AG09309 (cell line): Measurements from ENCODE around the gene PTPRM.

ENCODE experiments used
- DNase-seq: peaks from one replicate; pipeline ENCODE4 v3.0.0-alpha.2; 2010; ENCODE audit warnings: low read depth
- H3K4me3 ChIP-seq: 2 replicates; pipeline ENCODE4 v1.5.1; 2011; ENCODE audit warnings: mild to moderate bottlenecking, low read depth, low read length, moderate library complexity; ENCODE audit not compliant: control insufficient read depth
- TF ChIP-seq, protein P1 (sequence below): IDR thresholded peaks from 2 replicates; pipeline ENCODE4 v1.5.1; 2011; ENCODE audit warnings: mild to moderate bottlenecking, low read depth, low read length, inconsistent platforms; ENCODE audit not compliant: insufficient read depth, control insufficient read depth; ENCODE audit errors: missing control alignments

Gene PTPRM

DNA sequence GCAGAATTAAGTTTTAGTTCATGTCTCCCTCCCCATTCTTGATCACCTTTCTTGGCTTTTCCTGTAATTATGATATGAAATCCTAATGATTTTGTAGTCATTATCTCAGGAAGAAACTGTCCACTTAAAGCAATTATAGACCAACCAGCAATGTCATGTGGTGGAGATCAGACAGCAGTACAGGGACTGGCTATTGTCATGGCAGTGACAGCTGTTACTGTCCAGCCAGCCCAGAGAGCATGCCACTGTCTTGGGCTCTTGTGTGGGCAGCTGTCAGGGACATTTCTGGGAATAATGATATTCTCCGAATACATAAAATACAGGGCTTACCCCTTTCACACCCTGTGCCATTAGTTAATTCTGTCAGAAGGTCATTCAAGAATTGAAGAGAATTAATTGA is 686.8 kb downstream of the PTPRM start:
- TF ChIP-seq, protein P1, sequence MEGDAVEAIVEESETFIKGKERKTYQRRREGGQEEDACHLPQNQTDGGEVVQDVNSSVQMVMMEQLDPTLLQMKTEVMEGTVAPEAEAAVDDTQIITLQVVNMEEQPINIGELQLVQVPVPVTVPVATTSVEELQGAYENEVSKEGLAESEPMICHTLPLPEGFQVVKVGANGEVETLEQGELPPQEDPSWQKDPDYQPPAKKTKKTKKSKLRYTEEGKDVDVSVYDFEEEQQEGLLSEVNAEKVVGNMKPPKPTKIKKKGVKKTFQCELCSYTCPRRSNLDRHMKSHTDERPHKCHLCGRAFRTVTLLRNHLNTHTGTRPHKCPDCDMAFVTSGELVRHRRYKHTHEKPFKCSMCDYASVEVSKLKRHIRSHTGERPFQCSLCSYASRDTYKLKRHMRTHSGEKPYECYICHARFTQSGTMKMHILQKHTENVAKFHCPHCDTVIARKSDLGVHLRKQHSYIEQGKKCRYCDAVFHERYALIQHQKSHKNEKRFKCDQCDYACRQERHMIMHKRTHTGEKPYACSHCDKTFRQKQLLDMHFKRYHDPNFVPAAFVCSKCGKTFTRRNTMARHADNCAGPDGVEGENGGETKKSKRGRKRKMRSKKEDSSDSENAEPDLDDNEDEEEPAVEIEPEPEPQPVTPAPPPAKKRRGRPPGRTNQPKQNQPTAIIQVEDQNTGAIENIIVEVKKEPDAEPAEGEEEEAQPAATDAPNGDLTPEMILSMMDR = no peak
- no peak for DNase-seq
- no peak overlapping the region for H3K4me3 ChIP-seq

DNA sequence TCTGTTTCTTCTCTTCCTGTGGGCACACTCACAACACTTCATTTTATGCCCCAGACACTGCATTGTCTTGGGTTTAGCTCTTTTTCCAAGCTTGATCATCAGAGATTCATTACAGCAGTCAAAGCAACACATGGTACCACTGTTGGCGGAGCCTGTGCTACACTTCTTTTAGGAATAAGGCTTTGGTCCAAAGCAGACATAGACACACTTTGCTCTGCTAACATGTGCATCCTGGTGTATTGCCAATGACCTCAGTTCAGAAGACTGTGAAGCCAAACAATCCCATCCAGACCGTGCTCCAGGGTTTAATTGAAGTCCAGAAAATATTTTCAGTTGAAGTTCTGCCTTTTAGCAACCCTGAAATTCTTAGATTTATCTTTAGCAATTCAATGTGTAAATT is 687.5 kb downstream of the PTPRM start:
- DNase-seq = no peak
- TF ChIP-seq, protein P1 = no peak
- H3K4me3 ChIP-seq = no peak overlapping the region

DNA sequence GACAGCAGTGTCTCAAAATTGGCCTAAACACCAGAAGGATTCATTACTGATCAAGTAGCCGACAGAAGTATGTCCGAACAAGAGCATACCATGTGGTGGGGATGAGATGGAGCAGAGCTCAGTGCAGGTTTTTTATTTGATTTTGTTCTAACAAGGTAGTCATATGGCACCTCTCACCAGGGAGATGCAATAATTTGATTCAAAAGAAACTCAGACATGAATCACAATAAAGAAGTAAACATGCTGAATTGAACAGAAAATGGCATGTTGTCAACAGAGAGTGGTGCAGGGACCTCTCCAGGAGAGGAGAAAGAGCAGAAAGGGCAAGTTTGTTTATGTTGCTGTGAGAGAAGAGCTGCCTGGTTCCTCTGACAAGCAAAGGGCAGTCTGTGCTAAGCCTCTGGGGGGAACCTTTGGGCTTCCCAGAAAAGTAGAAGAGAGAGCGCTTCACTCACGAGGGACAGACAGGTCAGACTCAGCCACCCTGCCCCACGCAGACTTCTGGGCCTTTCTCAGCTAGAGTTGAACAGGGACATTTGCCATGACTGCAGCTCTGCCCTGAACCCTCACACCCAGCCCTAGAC is 690.8 kb downstream of the PTPRM start:
- DNase-seq = no peak
- TF ChIP-seq, protein P1 = no peak
- H3K4me3 ChIP-seq = no peak overlapping the region

DNA sequence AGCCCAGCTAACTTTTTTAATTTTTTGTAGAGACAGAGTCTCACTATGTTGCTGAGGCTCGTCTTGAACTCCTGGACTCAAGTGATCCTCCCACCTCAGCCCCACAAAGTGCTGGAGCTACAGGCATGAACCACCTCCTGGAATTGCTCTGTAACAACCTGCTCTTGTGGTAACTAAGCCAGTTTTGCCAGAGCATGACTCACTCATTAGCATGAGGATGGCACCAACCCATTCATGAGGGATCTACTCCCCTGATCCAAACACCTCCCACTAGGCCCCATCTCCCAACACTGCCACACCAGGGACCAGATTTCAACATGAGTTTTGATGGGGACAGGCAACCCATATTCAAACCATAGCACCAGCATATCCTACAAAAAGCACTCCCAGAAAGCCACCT is 693.2 kb downstream of the PTPRM start:
- no peak for DNase-seq
- TF ChIP-seq, protein P1 = no peak
- H3K4me3 ChIP-seq = no peak overlapping the region

DNA sequence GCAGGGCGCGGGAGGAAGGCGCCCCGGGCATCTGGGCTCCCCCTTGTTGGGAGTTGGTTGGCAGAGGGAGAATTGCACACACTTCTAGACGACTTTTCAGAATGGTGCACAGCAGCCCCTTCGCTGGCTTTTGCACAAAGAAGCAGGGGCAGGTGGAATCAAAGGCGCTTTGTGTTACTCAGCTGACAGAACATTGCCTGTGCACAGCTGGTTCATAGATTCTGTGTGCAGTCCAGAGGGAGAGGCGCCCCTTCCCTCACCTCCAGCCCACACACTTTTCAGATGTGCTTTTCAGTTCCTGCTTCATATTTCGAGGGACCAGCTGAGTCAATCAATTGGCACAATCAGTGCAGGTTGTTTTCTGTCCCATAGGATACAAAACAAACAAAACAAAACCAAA is 693.7 kb downstream of the PTPRM start:
- no peak overlapping the region for H3K4me3 ChIP-seq
- TF ChIP-seq, protein P1 = no peak
- DNase-seq = no peak

DNA sequence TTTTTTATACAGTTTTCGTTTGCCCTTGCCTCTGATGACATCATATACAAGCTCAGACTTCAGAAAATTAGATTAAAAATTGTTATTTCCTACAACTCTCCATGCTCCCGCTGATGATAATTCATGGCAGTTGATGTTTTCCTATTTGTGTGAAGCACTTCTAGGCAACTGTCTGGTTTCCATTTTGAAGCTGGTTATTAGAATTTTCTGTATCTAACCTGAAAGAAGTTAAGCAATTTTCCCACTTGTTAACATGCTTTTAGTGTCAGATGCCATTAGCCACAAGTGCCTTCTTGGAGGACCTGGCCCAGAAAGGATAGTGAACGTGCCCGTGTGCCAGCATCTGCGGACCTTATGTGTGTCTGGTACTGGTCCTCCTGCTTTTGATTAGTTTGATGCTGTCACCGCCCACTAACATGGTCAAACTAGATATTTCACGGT is 694.6 kb downstream of the PTPRM start:
- H3K4me3 ChIP-seq = no peak overlapping the region
- no peak for DNase-seq
- TF ChIP-seq, protein P1 = no peak

DNA sequence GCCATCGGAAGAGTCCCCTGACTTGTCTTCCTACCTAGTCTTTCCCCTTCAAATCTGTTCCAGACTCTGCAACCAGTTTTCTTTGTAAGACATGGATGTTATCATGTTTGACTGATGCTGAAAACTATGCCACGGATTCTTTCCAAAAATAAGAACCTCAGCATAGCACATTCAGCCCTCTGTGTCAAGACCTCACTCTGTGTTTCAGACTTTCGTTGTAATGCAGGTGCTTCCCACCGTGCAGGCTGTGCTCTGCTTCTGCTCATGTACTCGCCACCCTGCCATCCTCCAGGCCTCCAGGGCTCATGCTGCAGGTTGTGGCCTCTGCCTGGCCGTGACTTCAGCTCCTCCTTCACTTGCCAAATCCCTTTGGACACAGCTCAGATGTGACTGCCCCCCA is 695.1 kb downstream of the PTPRM start:
- no peak for DNase-seq
- H3K4me3 ChIP-seq = no peak overlapping the region
- TF ChIP-seq, protein P1 = no peak
